SK-N-MC (cell line): Measurements from ENCODE around the gene NMNAT2.
"Not testable (repeated sequence)": the region's sequence is repeated elsewhere in the genome, so short reads cannot be mapped to it uniquely, and the experiment has no call there.

Experiments
- DNase-seq: peaks from one replicate; pipeline ENCODE4 v3.0.0-alpha.2; 2011; ENCODE audit warnings: low read depth, low spot score
- H3K27ac ChIP-seq: fragments of 200-600 bp; sonication (generic); 2 replicates; pipeline ENCODE4 v1.5.1; 2016; ENCODE audit warnings: mixed run types
- H3K36me3 ChIP-seq: fragments of 200-600 bp; sonication (generic); 2 replicates; pipeline ENCODE4 v1.6.1; 2017; ENCODE audit warnings: antibody characterized with exemption, low read length, mixed read lengths; ENCODE audit not compliant: insufficient read depth
- H3K4me3 ChIP-seq: fragments of 200-600 bp; sonication (generic); 2 replicates; pipeline ENCODE4 v1.5.1; 2016
- H3K9ac ChIP-seq: fragments of 200-600 bp; sonication (generic); 2 replicates; pipeline ENCODE4 v1.8.0; 2017; ENCODE audit warnings: mixed run types, mixed read lengths; ENCODE audit not compliant: insufficient read length
- H3K9me3 ChIP-seq: fragments of 200-600 bp; sonication (generic); 2 replicates; pipeline ENCODE4 v1.6.1; 2017; ENCODE audit warnings: low read depth, mild to moderate bottlenecking, antibody characterized with exemption, low read length, moderate library complexity, mixed read lengths
- EZH2 ChIP-seq: fragments of 200-600 bp; sonication (generic); IDR thresholded peaks from one replicate; pipeline ENCODE4 v1.6.1; 2017; ENCODE audit warnings: antibody characterized with exemption
- FOXP2 ChIP-seq: optimal IDR thresholded peaks from 2 replicates; pipeline ENCODE3; 2011; ENCODE audit warnings: mild to moderate bottlenecking, moderate library complexity; ENCODE audit not compliant: insufficient read depth; ENCODE audit errors: extremely low read length, control extremely low read depth
- POLR2AphosphoS5 ChIP-seq: IDR thresholded peaks from 2 replicates; pipeline ENCODE4 v1.6.1; 2012; ENCODE audit warnings: mild to moderate bottlenecking, low read depth, low read length, borderline replicate concordance

Gene NMNAT2

DNA sequence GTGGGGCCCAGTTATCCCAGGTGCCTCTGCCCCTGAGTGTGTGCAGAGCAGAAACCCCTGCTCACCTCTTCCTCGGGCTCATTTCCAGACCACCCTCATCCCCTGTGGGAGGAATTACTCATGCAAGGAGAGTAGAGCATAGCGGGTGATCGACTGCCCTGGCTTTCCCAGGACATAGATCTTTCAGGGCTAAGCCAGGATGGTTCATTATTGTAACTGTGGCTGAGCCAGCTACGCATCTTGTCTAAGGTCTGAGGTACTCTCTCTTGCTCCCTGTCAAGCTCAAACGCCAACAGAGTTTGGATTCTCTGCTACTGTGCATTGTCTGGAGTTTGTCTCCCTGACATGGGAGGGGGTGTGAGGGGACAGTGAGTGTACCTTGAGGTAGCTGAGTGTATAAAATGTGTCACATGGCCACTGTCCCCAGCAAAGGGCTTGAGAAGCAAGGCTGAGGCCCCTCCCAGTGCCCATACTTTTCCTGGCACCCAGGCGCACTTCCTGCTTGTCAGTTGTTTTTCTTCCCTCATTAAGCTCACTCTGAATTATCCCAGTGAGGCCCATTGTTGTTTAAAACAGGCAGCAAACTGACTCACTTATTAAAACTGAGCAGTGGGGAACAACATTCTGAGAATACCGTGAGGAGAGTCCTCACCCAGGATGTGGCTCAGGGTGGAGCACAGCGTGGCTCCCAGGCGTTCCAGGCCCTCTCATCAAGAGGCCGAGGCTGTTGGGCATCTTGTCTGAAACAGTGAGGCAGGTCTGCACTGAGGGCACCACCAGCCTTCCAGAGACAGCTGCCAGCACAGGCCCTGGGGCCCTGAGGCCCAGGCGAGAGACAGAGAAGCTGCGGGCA, 139.2 kb downstream of the NMNAT2 start:
- no peaks in the 10 kb centered on the region for H3K9me3 ChIP-seq
- H3K4me3 ChIP-seq, result no peak overlapping the region
- H3K9ac ChIP-seq, result peak overlapping the region; percentile 7
- peak overlapping the region; percentile 21; the same call in 1 of the 2 replicates for H3K27ac ChIP-seq
- no peak for DNase-seq
- TF ChIP-seq EZH2 (no peak), FOXP2 (no peak), POLR2AphosphoS5 (no peak)
- no peaks in the 10 kb centered on the region for H3K36me3 ChIP-seq

DNA sequence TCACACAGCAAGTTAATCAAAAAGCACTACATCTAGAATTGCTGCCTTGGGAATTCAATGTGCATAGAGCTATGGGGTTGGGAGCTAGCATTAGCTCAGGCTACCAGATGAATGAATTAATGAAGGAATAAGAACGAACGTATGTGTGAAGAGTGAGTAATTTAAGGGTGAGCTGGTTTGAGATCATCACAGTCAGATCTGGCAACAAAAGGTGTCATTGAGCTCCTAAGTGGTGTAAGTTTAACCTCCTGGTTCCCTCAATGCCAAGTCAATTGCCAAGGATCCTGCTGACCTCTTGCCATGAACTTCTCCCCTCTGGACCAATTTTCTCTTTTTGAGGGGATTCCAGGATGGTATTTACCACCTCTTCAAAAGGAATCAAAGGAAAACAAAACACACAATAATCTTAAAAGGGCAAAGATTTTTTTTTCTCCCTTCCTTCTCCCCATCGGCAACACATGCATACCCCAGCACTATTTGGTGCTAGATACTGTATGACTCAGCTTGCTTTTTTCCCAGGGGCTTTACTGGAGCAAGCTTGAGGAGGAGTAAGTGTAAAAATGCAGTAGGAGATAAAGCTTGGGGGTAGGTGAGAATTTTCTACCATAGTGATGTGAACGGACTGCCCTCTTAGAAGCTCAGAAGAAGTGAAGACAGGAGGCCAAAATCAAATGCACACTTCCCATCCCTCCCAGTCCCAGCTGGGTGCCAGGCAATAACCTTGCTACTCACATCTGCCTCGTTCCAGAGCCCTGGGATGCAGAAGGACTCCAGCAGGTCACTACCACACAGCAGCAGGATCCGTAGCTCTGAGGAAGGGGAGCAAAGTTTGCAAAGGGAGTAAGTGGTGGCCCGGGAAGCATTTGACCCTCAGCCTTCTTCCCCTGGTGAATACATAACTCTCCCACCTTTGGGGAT, 140.1 kb downstream of the NMNAT2 start:
- Histone ChIP-seq H3K4me3 (no peak overlapping the region), H3K9me3 (no peaks in the 10 kb centered on the region), H3K36me3 (no peaks in the 10 kb centered on the region), H3K27ac (no peak overlapping the region), H3K9ac (no peak overlapping the region)
- no peak for DNase-seq
- TF ChIP-seq POLR2AphosphoS5 (no peak), FOXP2 (no peak), EZH2 (no peak)

DNA sequence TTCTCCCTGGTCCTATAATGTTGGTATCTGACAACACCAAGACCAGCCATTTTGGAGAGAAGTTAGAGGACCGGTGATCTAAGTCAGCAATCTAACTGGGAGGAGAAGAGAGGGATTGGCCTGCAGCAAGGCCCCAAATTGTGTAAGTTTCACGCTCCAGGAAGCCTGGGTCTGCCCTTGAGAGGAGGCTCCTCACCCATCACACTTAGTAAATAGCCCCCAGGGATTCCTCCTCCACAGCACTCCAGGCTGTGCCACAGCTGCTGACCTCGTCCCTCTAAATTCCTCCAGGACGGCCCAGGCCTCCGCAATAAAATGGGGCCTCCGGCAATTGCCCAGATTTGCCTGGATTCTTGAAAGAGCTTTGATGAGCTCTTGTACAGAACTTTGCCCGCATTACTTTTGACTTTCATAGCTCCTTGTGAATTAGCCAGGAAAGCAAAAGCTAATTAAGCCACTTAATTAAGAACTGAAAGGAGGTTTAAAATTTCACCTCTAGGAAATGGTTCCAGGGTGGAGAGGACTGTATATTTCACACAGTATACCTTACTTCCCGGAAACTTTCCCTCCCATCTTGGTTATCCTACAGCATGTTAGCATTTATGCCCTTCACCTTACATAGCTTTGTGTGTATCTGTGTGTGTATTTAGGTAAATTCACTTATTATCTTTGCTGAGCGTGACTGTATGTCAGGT, 141.6 kb downstream of the NMNAT2 start:
- Histone ChIP-seq H3K36me3 (no peaks in the 10 kb centered on the region), H3K27ac (no peak overlapping the region), H3K4me3 (no peak overlapping the region), H3K9ac (no peak overlapping the region), H3K9me3 (no peaks in the 10 kb centered on the region)
- no peak for TF ChIP-seq FOXP2
- no peak for TF ChIP-seq EZH2
- no peak for TF ChIP-seq POLR2AphosphoS5
- no peak for DNase-seq

DNA sequence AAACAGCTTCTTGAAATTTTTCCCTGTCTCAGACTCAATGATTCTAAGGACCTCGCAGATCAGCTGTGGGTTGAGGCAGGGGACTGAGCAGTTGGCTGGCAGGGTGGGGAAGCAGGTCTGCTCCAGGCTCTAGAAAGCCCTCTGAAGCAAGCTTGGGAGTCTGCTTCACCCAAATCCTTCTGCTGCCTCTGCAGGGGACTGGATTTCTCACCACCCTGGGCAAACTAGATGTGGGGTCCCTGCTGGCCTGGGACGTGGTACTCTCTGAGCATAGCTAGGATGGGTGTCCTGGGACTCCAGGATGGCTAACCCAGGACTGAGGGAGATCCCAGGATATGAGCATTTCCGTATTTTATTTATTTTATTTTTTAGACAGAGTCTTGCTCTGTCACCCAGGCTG, 142.9 kb downstream of the NMNAT2 start:
- no peak for TF ChIP-seq FOXP2
- TF ChIP-seq POLR2AphosphoS5, result no peak
- TF ChIP-seq EZH2, result no peak
- Histone ChIP-seq H3K4me3 (no peak overlapping the region), H3K36me3 (no peaks in the 10 kb centered on the region)

DNA sequence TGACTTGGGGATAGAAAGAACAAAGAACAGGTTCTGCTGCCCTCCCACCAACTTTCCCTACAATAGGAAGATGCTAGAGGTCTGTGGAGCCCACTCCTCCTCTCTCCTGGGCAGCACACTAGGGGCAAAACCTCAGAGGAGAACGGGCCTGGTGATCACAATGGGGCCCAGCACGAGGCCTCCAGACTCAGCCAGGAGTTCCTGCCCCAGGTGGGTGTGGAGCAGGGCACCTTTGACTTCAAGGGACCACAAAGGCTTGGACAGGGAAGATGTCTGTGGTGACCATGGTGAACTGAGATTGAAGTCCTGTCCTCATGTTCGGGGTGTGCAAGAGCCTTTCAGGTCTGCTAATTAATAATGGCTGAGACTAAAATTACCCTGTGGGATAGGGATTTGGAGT, 143.3 kb downstream of the NMNAT2 start:
- Histone ChIP-seq H3K4me3 (no peak overlapping the region), H3K9me3 (no peaks in the 10 kb centered on the region), H3K36me3 (no peaks in the 10 kb centered on the region), H3K27ac (no peak overlapping the region), H3K9ac (no peak overlapping the region)
- no peak for TF ChIP-seq EZH2
- no peak for TF ChIP-seq FOXP2
- no peak for TF ChIP-seq POLR2AphosphoS5
- DNase-seq, result no peak

More for the DNA sequence above, 142.9 kb downstream of the NMNAT2 start:
- no peak overlapping the region for H3K27ac ChIP-seq
- H3K9ac ChIP-seq, result no peak overlapping the region
- DNase-seq, result no peak
- H3K9me3 ChIP-seq, result no peaks in the 10 kb centered on the region

DNA sequence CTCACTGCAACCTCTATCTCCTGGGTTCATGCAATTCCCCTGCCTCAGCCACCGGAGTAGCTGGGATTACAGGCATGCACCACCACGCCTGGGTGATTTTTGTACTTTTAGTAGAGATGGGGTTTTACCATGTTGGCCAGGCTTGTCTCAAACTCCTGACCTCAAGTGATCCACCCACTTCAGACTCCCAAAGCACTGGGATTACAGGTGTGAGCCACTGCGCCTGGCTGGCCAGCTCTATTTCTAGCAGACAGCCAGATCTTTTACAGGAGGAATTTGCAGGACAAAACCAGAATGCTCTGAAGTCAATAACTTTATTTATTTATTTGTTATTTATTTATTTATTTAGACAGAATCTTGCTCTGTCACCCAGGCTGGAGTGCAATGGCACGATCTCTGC, 144.2 kb downstream of the NMNAT2 start:
- DNase-seq, H3K9ac ChIP-seq, H3K27ac ChIP-seq, H3K4me3 ChIP-seq, H3K36me3 ChIP-seq, H3K9me3 ChIP-seq: not testable (repeated sequence)

- Histone ChIP-seq H3K36me3 (no peaks in the 10 kb centered on the region), H3K9me3 (no peaks in the 10 kb centered on the region), H3K4me3 (no peak overlapping the region), H3K27ac (no peak overlapping the region), H3K9ac (no peak overlapping the region)
- DNase-seq, result no peak
- TF ChIP-seq FOXP2 (no peak), EZH2 (no peak), POLR2AphosphoS5 (no peak)
These were observed 144.9 kb downstream of the NMNAT2 start for GRCh38 chr1:183273300-183273699.

DNA sequence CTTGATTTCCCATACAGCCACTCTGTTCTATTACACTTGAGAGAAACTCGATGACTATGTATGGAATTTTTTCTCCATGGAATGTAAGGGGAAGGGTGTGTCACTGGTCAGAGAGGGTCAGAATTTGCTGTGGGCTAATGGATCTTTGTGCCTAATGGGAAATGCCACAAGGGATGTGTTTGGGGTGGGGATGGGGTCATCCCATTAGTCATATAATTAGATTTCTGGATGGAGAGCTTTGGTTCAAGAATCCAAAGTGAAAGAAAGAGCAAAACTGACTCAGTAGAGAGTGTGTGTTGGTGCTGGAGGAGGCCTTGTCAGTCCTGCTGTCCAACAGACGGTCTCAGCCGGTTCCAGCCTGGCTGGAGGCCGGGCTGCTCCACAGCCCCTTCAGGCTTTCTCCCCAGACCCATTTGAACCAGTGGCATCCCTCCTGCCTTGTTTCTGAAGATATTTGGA, 145.8 kb downstream of the NMNAT2 start:
- TF ChIP-seq EZH2, result no peak
- TF ChIP-seq POLR2AphosphoS5, result no peak
- TF ChIP-seq FOXP2, result no peak
- Histone ChIP-seq H3K36me3 (no peaks in the 10 kb centered on the region), H3K27ac (no peak overlapping the region), H3K9ac (no peak overlapping the region), H3K9me3 (no peaks in the 10 kb centered on the region), H3K4me3 (no peak overlapping the region)
- no peak for DNase-seq
